Measurements from ENCODE around the gene MTHFD2L. TPM values are rescaled to one million over a fixed set of nuclear protein-coding genes. Genes with fewer than 3 reads are reported as not detected.

MTHFD2L gene
- total and polyA plus RNA-seq, 2 of the 8 experiments (the other 6 are each of a cell fraction or from before 2014, with no cell fraction given), result 5.4 to 15.0 TPM

GRCh38 chr4:74282926-74283325 lies 125.0 kb downstream of the MTHFD2L start (continued):
- TF ChIP-seq ATF3 (IDR thresholded peaks at IDR 0.05; ENCODE audit: insufficient read depth, low read depth, low read length), result no peak

All from H1 (cell line).